HG02943 (cell line): ENCODE data around the gene ANGPT4.

Experiments
- ATAC-seq: cut with Tn5 transposase; IDR thresholded peaks from one replicate; pipeline ENCODE4 v1.9.1; 2021; ENCODE audit warnings: mild to moderate bottlenecking, low read depth, moderate library complexity; ENCODE audit not compliant: unreplicated experiment

Gene ANGPT4, protein sequence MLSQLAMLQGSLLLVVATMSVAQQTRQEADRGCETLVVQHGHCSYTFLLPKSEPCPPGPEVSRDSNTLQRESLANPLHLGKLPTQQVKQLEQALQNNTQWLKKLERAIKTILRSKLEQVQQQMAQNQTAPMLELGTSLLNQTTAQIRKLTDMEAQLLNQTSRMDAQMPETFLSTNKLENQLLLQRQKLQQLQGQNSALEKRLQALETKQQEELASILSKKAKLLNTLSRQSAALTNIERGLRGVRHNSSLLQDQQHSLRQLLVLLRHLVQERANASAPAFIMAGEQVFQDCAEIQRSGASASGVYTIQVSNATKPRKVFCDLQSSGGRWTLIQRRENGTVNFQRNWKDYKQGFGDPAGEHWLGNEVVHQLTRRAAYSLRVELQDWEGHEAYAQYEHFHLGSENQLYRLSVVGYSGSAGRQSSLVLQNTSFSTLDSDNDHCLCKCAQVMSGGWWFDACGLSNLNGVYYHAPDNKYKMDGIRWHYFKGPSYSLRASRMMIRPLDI

DNA sequence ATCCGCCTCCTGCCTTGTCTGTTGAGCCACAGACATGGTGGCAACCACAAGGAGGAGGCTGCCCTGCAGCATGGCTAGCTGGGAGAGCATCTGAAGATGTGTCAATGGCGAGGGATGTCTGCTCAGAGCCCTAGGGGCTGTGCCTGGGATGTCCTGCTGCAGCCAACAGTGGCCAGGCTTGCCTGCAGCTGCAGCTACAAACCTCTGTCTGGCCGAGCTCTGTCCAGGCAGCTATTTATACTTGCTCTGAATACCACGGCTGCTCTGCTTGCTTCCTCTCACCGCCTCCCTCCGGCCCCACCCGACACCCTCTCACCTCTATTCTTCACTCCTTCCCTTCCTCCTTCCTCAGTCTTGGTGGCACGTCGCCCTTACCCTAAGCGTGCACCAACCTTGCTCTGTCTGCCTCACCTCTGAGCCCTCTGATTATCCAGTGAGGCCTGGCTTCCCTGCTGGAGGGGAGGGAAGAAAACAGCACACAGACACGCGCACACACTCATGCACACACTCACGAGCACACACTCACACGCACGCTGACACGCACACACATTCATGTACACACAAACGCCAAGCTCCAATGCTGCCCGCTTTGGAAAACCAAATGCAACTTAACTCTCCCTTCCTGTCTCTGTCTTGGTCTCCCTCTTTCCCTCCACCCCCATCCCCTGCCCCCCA is at the start of gene ANGPT4:
ANGPT4 (minus strand) TSS at position 210 of the 675 bp plus-strand sequence; CDS start at position 90, 120 bp downstream.
- no peak for ATAC-seq

DNA sequence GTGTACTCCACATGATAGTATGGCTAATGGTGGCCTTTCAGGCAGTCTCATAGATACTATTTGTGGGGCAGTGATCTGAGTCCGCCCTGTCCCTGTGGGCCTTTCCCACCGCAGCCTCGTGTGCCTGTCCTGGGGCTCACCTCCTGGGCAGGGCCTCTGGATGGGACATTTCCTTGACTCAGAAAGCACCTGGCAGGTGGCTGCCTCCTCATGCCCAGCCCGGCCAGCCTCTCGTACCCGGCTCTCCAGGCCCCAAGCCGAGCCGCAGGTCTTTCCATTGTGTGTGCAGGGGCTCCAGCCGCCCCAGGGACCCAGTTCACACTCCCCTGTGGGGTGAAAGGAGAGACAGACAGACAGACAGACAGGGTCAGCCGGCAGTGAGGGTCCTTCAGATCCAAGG is 47.7 kb upstream of the ANGPT4 start:
- no peak for ATAC-seq

DNA sequence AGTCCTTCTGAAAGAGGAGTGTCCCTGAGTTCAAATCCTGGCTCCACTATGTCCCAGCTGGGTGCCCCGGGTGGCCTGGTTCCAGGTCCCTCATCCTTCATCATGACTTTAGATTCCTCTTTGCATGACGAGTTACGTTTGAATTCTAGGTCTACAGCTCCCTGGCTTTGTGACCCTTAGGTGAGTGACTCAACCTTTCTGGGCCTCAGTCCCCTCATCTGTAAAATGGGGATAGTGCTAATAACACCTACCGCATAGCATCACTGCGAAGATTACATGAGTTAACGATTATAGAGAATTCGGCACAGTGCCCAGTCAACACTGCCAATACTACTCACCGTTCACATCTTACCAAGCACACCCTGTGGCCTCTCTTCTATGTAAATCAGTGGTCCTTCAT is 46.5 kb upstream of the ANGPT4 start:
- ATAC-seq, result no peak

DNA sequence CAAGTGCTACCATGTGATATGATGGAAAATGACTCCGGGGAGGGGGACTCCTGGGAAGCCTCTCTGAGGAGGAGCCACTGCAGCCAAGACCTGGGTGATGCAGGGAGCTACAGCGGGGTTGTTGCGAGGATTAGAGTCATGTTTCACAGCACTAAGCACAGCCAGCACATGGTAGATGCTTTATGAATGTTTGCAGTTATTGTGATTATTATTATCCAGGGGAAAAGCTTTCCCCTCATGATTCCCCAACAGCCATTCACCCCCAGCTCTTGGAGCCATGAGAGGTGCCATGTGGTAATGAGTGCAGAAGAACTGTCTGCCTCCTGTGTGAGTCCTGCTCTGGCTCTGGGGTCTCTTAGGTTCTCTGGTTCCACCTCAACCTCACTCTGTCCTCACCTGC is 46.1 kb upstream of the ANGPT4 start:
- ATAC-seq, result no peak

DNA sequence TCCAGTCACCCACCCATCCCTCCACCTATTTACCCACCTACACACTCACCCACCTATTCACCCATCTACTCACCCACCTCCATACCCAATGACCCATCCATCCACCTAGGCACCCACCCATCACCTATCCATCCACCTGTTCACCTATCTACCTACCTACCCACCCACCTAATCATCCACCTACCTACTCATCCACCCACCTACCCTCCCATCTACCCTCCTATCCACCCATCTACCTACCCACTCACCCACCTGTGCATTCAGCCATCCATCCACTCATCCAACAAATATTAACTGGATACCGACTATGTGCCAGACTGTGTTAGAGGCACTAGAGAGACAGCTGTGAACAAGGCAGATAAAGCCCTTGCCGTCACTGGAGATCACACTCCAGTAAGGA is 45.6 kb upstream of the ANGPT4 start:
- ATAC-seq, result no peak

DNA sequence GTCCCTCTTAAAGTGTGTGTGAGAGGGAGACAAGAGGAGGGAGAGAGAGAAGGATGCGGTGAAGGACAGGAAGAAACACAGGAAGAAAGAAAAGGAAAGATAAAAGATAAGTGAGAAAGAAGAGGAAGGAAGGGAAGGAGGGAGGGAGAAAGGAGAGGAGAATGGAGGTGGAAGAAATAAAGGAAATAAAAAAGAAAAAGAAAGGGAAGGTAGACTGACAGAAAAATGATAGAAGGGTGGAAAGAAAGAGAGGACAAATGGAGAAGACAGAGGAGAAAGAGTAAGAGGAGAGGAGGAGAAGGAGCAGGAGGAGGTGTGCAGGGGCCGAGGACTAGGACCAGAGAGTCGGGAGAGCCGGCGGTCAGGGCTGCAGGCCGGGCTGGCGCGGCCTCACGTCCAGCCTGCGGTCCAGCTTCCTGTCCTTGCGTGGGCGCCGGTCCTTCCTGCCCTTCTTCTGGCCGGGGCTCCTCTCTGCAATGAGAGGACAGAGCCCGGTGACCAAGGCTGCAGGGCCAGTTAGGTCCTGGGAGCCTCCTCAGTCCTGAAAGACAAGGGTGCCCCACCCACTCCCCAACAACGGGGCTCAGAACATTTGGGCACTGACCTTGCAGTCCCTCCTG is 44.0 kb upstream of the ANGPT4 start:
- no peak for ATAC-seq

DNA sequence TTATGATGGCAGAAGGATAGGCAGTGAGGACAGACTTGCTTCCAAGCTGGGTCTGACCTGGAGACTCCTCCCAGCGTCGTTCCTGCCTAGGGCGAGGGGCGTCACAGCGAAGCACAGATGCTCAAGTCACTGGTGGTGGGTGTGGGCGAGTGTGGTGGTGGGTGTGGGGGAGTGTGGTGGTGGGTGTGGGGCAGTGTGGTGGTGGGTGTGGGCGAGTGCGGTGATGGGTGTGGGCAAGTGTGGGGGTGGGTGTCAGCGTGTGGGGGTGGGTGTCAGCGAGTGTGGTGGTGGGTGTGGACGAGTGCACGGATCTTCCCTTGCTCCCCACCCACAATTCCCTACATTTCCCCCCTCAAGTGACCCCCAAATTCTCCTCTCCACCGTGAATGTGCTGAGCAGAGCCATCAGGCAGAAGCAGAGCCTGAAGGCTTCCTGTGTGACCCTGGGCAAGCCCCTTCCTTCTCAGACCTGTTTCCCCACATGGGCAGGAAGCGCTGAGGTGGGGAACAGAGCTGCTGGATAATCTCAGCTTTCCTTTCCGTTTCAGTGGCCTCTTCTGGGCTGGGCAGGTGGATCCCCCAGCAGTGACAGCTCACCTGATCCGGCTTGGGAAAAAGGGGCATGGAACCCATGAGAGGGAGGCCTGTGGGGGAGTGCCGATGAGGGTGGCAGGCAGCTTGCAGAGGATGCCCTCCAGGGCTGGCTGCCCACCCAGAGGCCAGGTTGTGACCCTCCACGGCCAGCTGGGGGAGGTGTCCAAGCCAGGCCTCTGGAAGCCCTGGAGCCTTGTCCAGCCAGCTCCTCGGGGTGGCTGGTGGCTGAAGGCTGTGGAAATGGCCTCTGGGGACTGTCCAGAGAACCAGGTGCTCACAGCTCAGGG is 43.0 kb upstream of the ANGPT4 start:
- ATAC-seq, result no peak

DNA sequence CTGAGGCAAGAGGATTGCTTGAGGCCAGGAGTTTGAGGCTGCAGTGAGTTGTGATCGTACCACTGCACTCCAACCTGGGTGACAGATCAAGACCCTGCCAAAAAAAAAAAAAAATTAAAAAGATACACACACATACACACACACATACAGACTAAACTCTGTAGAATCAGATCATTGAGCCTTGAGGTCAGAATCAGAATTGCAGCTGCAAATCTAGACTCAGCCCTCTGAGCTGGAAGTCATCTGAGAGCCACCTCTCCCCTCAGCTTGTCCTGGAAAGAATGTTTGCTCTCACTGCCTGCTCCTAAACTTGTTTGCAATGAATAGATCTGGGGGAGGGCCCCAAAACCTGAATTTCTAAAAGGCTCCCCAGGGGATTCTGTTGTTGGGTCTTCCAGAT is 41.4 kb upstream of the ANGPT4 start:
- ATAC-seq, result no peak

DNA sequence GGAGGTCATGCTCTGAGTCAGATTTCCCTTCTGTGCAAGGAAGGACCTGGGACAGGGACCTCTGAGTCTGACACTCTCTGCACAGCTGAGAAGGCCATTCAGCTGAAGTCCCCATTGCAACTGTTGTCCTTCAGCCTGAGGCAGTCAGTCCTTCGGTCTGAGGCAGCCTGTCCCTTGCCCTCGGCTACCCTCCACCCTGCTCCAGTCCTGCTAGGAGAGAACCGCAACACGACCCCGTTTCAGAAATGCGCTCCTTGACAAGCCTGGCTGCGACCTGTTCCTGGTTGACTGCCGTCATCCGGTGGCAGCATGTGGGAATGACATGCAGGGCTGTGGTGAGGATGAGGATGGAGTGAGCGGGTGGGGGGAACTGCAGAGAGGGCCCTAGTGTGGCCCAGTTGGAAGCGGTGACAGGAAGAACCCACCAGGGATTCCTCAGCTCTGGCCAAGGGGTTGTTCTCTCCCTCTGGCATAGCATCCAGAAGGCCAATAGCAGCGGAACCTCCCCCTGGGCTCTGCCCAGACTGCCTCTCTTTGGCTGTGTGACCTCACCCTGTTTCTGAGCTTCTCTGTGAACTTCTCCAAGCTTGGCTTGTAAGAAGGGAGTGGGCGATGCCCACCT is 40.3 kb upstream of the ANGPT4 start:
- no peak for ATAC-seq

DNA sequence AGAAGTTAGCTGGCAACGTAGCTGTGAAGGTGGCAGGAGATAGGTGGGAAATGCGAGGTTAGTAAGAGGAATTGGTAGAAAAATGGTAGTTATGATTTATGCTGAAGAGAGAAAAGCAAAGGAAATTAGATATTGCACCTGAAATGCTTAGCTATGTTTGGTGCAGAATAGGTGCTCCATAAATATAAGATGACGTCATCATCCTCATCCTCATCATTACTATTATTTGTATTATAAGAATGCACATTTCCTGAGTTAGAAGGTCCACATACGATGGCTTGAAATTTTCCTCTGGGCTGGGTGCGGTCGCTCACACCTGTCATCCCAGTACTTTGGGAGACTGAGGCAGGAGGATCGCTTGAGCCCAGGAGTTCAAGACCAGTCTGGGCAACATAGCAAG is 39.5 kb upstream of the ANGPT4 start:
- no peak for ATAC-seq

DNA sequence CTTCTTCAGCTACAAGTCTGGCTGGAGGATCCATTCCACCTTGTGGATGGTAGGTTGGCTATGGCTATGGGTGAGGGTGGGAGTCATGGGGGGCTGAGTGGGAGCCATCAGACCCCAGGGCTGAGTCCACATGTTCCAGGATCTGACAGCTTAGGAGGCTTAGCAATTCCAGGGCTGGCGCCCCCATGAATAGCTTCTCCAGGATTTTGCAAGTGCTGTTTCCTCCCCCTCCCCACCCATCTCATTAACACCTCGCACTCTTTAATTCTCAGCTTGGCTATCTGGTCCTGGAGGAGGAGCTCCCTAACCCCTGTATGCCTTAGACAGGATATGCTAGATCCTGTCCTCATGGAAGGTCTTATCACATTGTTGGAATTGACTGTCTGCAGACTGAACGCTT is 39.0 kb upstream of the ANGPT4 start:
- ATAC-seq, result no peak

DNA sequence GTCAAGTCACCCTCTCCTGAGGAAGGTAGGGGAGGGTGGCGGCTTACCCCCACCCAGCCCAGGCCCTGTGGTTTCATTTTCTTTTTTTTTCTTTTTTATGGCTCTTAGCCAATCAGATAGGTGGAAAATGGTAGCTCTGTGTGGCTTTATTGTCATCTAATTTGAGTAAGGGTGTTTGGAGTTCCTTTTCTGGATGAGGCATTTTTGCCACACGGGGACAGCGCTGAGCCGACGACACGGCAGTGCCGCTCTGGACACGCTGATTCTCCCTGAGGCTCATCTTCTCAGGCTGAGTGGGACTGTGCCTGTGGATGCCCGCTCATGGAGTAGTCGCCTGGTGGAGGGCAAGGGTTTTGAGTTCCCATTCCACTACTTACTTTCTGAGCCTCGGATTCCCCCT is 37.6 kb upstream of the ANGPT4 start:
- no peak for ATAC-seq

DNA sequence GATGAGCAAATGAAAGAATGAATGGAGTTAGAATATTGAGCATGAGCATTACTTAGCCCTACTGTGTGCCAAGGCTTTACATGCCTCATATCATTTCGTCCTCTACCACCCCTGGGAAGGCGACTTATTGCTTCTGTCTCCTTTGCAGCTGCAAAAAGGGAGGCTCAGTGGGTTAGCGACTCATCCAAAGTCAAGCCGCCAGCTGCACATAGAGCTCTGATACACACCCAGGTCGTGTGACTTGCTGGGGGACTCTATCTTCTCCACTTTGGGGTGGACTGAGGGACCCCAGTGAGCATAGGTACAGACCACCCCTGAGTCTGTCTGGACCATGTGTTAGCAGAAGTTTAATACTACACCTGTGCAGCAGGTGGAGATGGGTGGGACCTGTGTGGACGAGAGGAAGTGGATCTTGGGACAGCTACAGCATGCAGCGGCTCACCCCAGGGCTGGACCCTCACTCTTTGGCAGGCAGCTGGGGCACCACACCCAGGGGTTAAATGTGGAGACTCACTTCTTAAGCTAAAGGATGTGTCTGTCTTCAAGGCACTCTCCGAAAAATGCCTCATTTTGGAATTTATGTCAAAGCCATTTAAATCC is 36.2 kb upstream of the ANGPT4 start:
- ATAC-seq, result no peak

DNA sequence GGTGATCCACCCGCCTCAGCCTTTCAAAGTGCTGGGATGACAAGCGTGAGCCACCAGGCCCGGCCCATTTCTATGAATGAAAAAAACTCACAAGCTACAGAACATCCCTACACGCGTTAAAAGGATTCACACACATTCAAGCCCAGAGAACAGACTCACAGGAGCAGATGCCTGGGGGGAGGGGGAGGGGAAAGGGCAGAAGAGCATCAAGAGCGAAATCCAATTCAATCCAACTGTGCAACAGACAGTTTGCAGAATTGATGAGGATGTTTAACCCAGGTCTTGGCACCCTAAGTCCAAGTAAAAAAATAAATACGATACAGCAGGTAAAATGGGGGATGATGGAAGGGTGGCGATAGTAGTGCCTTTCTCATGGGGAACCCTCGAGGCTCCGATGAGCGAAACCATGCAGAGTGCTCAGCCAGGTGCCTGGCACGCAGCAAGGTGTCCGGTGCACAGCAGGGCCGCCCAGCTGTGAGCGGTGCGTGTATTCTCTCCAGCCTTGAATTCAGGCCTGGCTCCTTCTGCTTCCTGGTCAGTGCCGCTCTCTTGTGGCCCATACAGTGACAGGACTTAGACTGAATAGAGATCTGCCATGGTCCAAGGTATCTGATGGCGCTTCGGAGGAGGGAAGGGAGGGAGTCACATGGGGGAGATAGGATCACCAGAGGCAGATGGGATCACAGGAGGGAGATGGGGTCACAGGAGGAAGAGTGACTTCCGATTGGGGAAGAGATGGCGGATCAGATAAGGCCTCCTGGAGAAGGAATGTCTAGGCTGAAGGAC is 35.4 kb upstream of the ANGPT4 start:
- ATAC-seq, result no peak

DNA sequence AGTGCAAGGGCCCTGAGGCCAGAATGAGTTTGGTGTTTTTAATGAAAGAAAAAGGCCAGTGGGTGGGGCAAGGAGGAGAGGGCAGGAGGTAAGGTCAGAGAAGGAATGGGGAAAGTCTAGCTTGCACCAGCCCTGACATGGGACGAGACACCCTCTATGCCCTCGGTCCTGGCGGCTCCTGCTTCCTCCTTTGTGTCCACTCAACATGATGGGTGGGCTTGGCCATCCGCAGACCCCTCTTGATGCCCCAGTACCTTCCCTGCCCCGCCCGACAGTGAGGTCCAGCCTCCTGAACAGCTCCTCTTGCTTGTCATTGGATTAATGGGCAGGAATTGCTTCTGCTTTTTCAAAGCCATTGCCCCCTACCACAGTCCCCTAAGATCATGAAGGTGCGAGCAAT is 33.6 kb upstream of the ANGPT4 start:
- ATAC-seq, result no peak

DNA sequence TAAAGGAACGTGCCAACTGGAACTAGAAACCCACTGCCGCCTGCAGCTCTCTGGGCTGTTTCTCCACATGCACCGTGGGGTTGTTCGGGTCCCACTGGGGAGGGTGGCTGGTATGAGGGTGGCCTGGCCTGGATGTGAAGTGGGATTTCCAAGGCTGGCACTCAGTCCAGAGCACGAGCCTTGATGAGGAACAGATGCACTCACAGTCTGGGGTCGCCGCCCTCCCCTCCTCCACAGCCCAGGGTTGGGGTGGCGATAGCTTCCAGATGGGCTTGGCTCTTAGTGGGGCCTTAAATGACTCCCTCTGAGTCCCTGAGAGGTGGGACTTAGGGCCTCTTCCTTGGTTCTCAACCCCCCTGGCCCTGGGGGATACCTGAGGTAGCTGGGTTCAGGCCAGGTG is 30.7 kb upstream of the ANGPT4 start:
- no peak for ATAC-seq

DNA sequence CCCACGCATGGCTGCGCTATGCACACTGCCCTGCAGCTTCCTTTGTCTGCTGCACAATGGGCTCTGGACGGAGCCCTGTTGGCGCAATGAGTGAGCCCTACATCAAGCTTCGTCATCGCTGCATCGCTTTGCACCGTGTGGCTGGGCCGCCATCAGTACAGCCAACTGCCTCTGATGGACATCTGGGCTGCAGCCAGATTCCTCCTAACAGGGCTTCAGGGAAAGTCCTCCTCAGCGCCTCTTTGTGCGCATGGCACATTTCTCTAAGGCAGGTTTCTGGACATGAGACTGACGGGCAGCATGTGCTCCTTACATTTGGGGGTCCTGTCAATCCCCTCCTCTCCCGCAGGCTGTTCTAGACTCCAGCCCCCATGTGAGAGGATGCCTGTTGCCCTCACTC is 29.7 kb upstream of the ANGPT4 start:
- ATAC-seq, result no peak

DNA sequence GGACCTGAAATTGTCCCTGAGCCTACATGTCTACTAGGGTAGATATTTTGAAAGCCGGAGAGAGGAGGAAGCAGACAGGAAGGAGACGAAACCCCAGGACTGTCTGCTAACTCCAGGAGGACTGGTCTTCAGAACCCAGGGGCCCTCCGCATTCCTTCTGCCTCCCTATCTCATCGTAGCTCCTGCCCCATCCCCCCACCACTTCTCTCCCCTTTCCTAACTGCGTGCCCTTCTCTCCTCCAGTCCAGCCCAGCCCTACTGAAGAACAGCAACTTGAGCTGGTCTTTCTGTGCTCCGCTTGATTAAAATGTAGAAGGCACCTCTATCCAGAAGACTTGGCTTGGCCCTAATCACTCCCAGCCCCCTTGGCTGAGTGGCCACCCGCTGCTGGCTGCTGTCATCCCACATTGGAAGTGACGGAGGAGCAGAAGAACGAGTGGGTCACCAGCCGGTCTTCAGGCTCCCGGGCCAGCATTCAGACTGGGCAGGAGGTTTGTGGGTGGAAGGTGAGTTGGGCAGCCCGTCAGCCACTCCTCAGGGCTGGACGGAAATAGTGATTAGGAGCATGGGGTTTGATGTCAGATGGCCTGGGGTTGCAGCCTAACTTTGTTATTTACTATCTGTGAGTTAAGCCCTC is 28.8 kb upstream of the ANGPT4 start:
- ATAC-seq, result no peak
